Uterus (tissue), 2 donors: ENCODE results near the gene GLRX.

Source experiments
- CTCF ChIP-seq, 4 experiments: fragments of 200-600 bp in 2 of 4; fragments of 450-650 bp in 2 of 4; sonication (generic) in 2 of 4; IDR thresholded peaks; one replicate each; pipeline ENCODE4 v1.5.1; 2016 to 2019; ENCODE audit warnings: antibody characterized with exemption in 4 of 4, mild to moderate bottlenecking in 2 of 4, moderate library complexity in 1 of 4
- POLR2A ChIP-seq, 2 donors: fragments of 450-650 bp; IDR thresholded peaks; one replicate each; pipeline ENCODE4 v1.6.1; 2016; ENCODE audit warnings: antibody characterized with exemption in 2 of 2, mild to moderate bottlenecking in 1 of 2, moderate library complexity in 1 of 2

GRCh38 chr5:95825495-95825894 lies 3.0 kb upstream of the GLRX start:
- TF ChIP-seq CTCF (IDR thresholded peaks at IDR 0.05) (no peak), POLR2A (IDR thresholded peaks at IDR 0.05) (no peak)
